ENCODE results near the gene SNX14.

Gene SNX14

GRCh38 chr6:85458782-85459181 lies 134.9 kb downstream of the SNX14 start:
- H3K9me2 ChIP-seq (replicated peaks; ENCODE audit: insufficient read depth, low read length): no peaks in the 10 kb centered on the region
- peaks cover 59% of the 10 kb centered on the region for H3K4me1 ChIP-seq (ENCODE audit: low read length)
- no peaks in the 10 kb centered on the region for H4K20me1 ChIP-seq (ENCODE audit: insufficient read depth, low read length)
- H3K27me3 ChIP-seq (replicated peaks; ENCODE audit: insufficient read depth, low read length): no peaks in the 10 kb centered on the region
- no peak overlapping the region for H3K4me3 ChIP-seq (ENCODE audit: low read length)
- H3K36me3 ChIP-seq (replicated peaks; ENCODE audit: insufficient read depth, low read length): no peaks in the 10 kb centered on the region
- H3K4me2 ChIP-seq (ENCODE audit: low read depth, low read length): peak overlapping the region; percentile 38
- no peak overlapping the region for H3K9ac ChIP-seq (ENCODE audit: low read length)
- no peak overlapping the region for H2AFZ ChIP-seq (ENCODE audit: low read length)
- no peak for DNase-seq
- no peaks in the 10 kb centered on the region for H3K9me3 ChIP-seq (replicated peaks; ENCODE audit: insufficient read depth, low read length)
- no peak overlapping the region for H3K27ac ChIP-seq (ENCODE audit: low read length)
- H3K79me2 ChIP-seq (ENCODE audit: low read length): no peaks in the 10 kb centered on the region
- H3F3A ChIP-seq (ENCODE audit: insufficient read depth, low read length): peaks cover 15% of the 10 kb centered on the region
- TF ChIP-seq EZH2phosphoT487 (IDR thresholded peaks at IDR 0.05; ENCODE audit: low read length) (no peak), EZH2 (optimal IDR thresholded peaks at IDR 0.05; ENCODE audit: low read depth, low read length) (no peak)
- TF ChIP-seq, protein P1, sequence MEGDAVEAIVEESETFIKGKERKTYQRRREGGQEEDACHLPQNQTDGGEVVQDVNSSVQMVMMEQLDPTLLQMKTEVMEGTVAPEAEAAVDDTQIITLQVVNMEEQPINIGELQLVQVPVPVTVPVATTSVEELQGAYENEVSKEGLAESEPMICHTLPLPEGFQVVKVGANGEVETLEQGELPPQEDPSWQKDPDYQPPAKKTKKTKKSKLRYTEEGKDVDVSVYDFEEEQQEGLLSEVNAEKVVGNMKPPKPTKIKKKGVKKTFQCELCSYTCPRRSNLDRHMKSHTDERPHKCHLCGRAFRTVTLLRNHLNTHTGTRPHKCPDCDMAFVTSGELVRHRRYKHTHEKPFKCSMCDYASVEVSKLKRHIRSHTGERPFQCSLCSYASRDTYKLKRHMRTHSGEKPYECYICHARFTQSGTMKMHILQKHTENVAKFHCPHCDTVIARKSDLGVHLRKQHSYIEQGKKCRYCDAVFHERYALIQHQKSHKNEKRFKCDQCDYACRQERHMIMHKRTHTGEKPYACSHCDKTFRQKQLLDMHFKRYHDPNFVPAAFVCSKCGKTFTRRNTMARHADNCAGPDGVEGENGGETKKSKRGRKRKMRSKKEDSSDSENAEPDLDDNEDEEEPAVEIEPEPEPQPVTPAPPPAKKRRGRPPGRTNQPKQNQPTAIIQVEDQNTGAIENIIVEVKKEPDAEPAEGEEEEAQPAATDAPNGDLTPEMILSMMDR (IDR thresholded peaks at IDR 0.05; ENCODE audit: low read length): no peak

GRCh38 chr6:85458184-85458583 lies 135.5 kb downstream of the SNX14 start:
- peak overlapping the region; percentile 38 for H3K4me2 ChIP-seq (ENCODE audit: low read depth, low read length)
- H3K36me3 ChIP-seq (replicated peaks; ENCODE audit: insufficient read depth, low read length): no peaks in the 10 kb centered on the region
- H3K4me3 ChIP-seq (ENCODE audit: low read length): no peak overlapping the region
- peak overlapping the region; percentile 35 for H2AFZ ChIP-seq (ENCODE audit: low read length)
- no peaks in the 10 kb centered on the region for H4K20me1 ChIP-seq (ENCODE audit: insufficient read depth, low read length)
- peaks cover 54% of the 10 kb centered on the region for H3K4me1 ChIP-seq (ENCODE audit: low read length)
- no peaks in the 10 kb centered on the region for H3K9me3 ChIP-seq (replicated peaks; ENCODE audit: insufficient read depth, low read length)
- H3K9me2 ChIP-seq (replicated peaks; ENCODE audit: insufficient read depth, low read length): no peaks in the 10 kb centered on the region
- no peaks in the 10 kb centered on the region for H3K79me2 ChIP-seq (ENCODE audit: low read length)
- peaks cover 15% of the 10 kb centered on the region for H3F3A ChIP-seq (ENCODE audit: insufficient read depth, low read length)
- TF ChIP-seq EZH2 (optimal IDR thresholded peaks at IDR 0.05; ENCODE audit: low read depth, low read length) (no peak), EZH2phosphoT487 (IDR thresholded peaks at IDR 0.05; ENCODE audit: low read length) (no peak)
- TF ChIP-seq, protein P1 (IDR thresholded peaks at IDR 0.05; ENCODE audit: low read length): no peak
- H3K27ac ChIP-seq (ENCODE audit: low read length): peak overlapping the region; percentile 26; the same call in 1 of the 2 replicates
- no peaks in the 10 kb centered on the region for H3K27me3 ChIP-seq (replicated peaks; ENCODE audit: insufficient read depth, low read length)
- no peak overlapping the region for H3K9ac ChIP-seq (ENCODE audit: low read length)
- no peak for DNase-seq

GRCh38 chr6:85456782-85457181 lies 136.9 kb downstream of the SNX14 start:
- peaks cover 14% of the 10 kb centered on the region for H3F3A ChIP-seq (ENCODE audit: insufficient read depth, low read length)
- H3K4me3 ChIP-seq (ENCODE audit: low read length): no peak overlapping the region
- H3K9ac ChIP-seq (ENCODE audit: low read length): no peak overlapping the region
- H3K79me2 ChIP-seq (ENCODE audit: low read length): no peaks in the 10 kb centered on the region
- DNase-seq: no peak
- no peaks in the 10 kb centered on the region for H3K9me3 ChIP-seq (replicated peaks; ENCODE audit: insufficient read depth, low read length)
- no peaks in the 10 kb centered on the region for H3K36me3 ChIP-seq (replicated peaks; ENCODE audit: insufficient read depth, low read length)
- H3K4me1 ChIP-seq (ENCODE audit: low read length): peaks cover 40% of the 10 kb centered on the region
- H3K27ac ChIP-seq (ENCODE audit: low read length): no peak overlapping the region
- no peak overlapping the region for H3K4me2 ChIP-seq (ENCODE audit: low read depth, low read length)
- H4K20me1 ChIP-seq (ENCODE audit: insufficient read depth, low read length): no peaks in the 10 kb centered on the region
- no peaks in the 10 kb centered on the region for H3K9me2 ChIP-seq (replicated peaks; ENCODE audit: insufficient read depth, low read length)
- no peak for TF ChIP-seq EZH2phosphoT487 (IDR thresholded peaks at IDR 0.05; ENCODE audit: low read length)
- TF ChIP-seq, protein P1 (IDR thresholded peaks at IDR 0.05; ENCODE audit: low read length): no peak
- no peak for TF ChIP-seq EZH2 (optimal IDR thresholded peaks at IDR 0.05; ENCODE audit: low read depth, low read length)
- no peaks in the 10 kb centered on the region for H3K27me3 ChIP-seq (replicated peaks; ENCODE audit: insufficient read depth, low read length)
- H2AFZ ChIP-seq (ENCODE audit: low read length): no peak overlapping the region

All from MM.1S (cell line).